ENCODE results near the gene FOXF1. TPM values are rescaled to one million over a fixed set of nuclear protein-coding genes. Genes with fewer than 3 reads are reported as not detected.

FOXF1 gene
- total RNA-seq, 1 donor from 2014 or later, result 0.47 TPM

- DNase-seq, result peak; percentile 28
Measured at GRCh38 chr16:86517652-86518258, 7.4 kb downstream of the FOXF1 start.

- no peak for DNase-seq
Measured at GRCh38 chr16:86519007-86519648, 8.8 kb downstream of the FOXF1 start.

GRCh38 chr16:86519649-86520316 is 9.5 kb downstream of the FOXF1 start:
- DNase-seq, result no peak

- DNase-seq, result no peak
Measured at GRCh38 chr16:86520317-86521210, 10.2 kb downstream of the FOXF1 start.

- no peak for DNase-seq
Measured at GRCh38 chr16:86521236-86522197, 11.2 kb downstream of the FOXF1 start.

- DNase-seq, result no peak
Measured at GRCh38 chr16:86522634-86523033, 12.3 kb downstream of the FOXF1 start.

- DNase-seq, result no peak
Measured at GRCh38 chr16:86523166-86523740, 12.9 kb downstream of the FOXF1 start.

- DNase-seq, result no peak
Measured at GRCh38 chr16:86524029-86524428, 13.7 kb downstream of the FOXF1 start.

- DNase-seq, result no peak
Measured at GRCh38 chr16:86525696-86526095, 15.4 kb downstream of the FOXF1 start.

- DNase-seq, result no peak
Measured at GRCh38 chr16:86527366-86527765, 17.0 kb downstream of the FOXF1 start.

- DNase-seq, result no peak
Measured at GRCh38 chr16:86528061-86528929, 18.0 kb downstream of the FOXF1 start.

GRCh38 chr16:86529160-86529559 is 18.8 kb downstream of the FOXF1 start:
- no peak for DNase-seq

- DNase-seq, result no peak
Measured at GRCh38 chr16:86530251-86531190, 20.2 kb downstream of the FOXF1 start.

- DNase-seq, result peak; percentile 67
Measured at GRCh38 chr16:86531191-86531545, 20.8 kb downstream of the FOXF1 start.

- DNase-seq, result no peak
Measured at GRCh38 chr16:86531641-86532525, 21.6 kb downstream of the FOXF1 start.

- DNase-seq, result no peak
Measured at GRCh38 chr16:86532526-86532815, 22.1 kb downstream of the FOXF1 start.

- no peak for DNase-seq
Measured at GRCh38 chr16:86533076-86533475, 22.7 kb downstream of the FOXF1 start.

- no peak for DNase-seq
Measured at GRCh38 chr16:86533767-86534351, 23.5 kb downstream of the FOXF1 start.

Data from occipital lobe (tissue), 2 donors.